ENCODE measurements around the gene CFAP100.

Gene CFAP100

DNA sequence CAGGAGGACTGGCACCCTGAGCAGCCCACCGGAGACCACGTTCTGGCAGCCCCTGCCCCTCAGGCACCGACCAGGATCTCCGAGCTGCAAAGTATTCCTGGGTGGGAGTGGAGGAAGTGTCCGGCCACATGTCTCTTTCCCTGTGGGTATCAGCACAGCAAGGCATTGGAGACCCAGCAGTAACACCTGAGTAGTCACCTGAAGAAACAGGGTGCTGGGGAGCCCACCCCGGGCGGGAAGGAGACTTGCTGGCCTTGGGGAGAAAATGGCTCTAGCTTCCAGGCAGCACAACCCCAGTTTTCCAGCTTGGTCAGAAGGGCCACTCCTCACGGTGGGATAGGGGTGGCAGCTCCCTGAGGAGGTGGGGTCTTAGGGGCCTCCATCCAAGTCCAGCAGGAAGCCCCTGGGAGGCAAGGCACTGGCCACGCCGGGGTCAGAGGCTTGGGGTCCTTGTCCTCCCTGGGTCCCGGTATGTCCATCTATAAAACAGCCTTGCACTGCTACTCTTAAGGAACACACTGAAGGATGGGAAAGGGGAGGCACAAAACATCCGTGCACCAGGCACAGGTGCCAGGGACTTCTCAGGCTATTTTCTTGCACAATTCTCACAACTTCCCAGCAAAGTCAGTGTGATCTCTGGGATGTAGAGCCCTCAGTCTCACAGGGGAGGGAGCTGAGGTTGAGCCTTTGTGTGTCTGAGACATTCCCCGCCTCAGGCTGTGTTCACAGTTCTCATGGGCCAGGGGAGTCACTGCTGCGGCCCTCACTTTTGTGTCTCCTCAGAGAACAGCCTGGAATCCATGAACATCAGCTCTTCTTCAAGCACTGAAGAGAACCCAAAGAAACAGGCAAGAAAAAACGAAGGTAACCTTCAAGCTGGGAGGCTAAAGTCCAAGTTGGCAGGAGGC, 11.9 kb downstream of the CFAP100 start:
- no peak for DNase-seq

- no peak for DNase-seq
Observed at GRCh38 chr3:126407412-126408044, 12.8 kb downstream of the CFAP100 start.

GRCh38 chr3:126408099-126408498, 13.4 kb downstream of the CFAP100 start:
- no peak for DNase-seq

DNA sequence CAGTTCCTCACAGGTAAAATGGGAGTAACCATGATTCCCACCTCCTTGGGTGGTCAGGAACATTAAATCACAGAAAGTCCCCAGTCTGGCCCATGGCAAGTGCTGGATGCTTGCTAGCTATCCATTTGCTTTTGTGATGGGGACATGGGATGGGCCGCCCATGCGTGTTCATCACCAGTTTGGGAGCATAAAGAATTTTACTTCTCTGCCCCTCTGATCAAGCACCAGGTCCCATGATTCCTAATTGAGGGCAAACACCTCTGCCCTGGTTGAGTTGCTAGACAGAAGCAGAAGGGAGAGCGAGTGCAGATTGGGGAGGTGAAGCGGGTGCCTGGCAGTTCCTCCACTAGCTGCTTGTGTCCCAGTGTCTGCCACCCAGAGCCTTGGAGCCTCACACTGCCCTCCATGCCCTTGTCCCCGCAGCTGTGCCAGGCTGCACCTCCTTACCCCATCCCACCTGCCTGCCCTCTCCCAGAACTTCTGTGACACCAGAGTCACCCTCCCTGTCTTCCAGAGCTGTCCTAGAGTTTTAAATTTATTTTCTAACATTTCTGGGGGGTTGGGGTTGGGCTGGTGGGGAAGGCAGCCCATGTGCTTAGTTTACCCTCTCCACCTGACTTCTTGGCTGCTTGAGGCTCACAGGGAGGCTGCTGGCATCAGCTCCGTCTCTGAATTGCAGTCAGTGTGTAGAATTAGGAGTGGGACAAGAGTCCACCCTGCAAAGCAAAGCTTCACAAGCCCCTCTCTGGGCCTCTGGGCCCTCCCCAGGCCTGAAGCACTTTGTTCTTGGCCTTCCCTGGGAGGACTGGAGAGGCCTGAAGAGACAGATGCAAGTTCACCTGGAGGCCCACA, 18.4 kb downstream of the CFAP100 start:
- no peak for DNase-seq

- DNase-seq, result no peak
Observed at GRCh38 chr3:126413693-126414080, 19.0 kb downstream of the CFAP100 start.

DNA sequence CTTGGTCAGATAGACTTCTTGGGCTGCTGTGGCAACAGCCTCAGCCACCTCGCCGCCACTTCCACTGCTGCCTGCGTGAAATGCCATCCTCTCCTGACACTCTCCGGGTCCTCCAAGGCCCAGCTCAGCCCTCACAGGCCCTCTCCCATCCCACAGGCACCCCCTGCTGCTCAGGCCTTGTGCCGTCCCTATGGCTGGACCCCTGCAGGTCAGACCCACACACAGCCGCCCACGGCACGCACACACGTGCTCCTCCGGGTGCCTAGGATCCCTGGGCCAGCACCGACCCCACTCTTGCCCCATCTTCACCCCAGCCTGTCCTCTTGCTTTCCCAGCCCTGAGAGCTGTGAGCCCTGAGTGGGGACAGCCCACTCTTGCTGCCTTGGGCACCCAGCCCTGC, 19.7 kb downstream of the CFAP100 start:
- no peak for DNase-seq

GRCh38 chr3:126414961-126415660, 20.4 kb downstream of the CFAP100 start:
- DNase-seq, result no peak

DNA sequence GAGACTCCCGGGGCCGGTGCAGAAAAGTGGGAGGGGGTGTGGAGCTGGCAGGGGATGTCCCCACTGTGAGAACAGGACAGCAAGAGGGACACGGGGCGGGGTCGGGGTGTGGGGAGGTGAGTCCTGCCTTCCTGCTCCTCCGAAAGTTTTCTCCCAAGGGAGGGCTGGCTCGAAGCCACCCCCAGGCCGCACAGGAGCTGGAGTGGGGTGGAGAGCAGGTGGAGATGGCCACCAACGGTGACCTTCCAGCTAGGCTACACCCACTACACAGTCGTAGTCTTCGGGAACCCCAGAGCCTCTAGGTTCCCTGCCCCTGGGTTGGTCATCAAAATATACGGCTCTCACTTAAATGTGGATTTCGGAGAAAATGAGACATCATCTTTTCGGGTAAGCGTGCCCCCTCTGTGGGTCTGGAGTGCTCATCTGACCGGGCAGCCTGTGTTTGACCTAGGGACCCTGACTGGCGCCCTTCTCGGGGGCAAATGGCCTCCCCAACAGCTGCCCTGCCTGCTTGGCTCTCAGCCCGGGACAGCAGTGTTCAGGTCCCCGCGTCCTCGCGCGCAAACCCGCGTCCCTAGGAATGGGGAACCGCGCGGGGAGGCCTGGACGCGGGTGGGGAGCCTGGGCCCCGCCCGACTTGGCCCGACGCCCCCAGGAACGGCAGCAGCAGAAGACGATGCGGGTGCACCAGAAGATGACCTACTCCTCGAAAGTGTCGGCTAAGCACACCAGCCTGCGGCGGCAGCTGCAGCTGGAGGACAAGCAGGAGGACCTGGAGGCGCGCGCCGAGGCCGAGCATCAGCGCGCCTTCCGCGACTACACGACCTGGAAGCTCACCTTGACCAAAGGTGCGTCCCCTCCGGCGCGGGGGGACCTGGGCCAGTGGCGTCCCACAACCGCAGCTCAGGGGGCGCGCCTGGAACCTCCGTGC, 21.2 kb downstream of the CFAP100 start:
- no peak for DNase-seq

DNA sequence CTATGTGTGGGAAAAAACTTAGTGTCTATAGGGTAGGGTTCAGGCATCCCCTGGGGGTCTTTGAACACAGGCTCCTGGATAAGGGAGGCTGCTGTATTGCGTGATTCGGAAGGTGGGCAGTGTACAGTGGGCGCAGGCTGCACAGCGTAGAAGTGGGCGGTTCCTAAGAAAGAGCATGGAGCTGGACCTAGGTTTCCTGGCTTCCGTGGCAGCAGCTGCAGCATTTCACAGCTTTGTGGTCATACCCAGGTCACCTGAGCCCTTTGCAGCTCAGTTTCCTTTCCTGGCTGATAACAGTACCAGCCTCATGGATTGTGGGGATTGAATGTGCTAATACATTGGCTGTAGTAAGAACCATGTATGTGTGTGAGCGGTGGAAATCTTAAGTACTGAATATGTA, 22.2 kb downstream of the CFAP100 start:
- no peak for DNase-seq

GRCh38 chr3:126417515-126417914, 22.8 kb downstream of the CFAP100 start:
- DNase-seq, result no peak

- no peak for DNase-seq
Observed at GRCh38 chr3:126417981-126418530, 23.3 kb downstream of the CFAP100 start.

GRCh38 chr3:126418661-126419131, 24.0 kb downstream of the CFAP100 start:
- no peak for DNase-seq

- no peak for DNase-seq
Observed at GRCh38 chr3:126419151-126419703, 24.5 kb downstream of the CFAP100 start.

GRCh38 chr3:126419886-126420786, 25.4 kb downstream of the CFAP100 start:
- DNase-seq, result no peak

DNA sequence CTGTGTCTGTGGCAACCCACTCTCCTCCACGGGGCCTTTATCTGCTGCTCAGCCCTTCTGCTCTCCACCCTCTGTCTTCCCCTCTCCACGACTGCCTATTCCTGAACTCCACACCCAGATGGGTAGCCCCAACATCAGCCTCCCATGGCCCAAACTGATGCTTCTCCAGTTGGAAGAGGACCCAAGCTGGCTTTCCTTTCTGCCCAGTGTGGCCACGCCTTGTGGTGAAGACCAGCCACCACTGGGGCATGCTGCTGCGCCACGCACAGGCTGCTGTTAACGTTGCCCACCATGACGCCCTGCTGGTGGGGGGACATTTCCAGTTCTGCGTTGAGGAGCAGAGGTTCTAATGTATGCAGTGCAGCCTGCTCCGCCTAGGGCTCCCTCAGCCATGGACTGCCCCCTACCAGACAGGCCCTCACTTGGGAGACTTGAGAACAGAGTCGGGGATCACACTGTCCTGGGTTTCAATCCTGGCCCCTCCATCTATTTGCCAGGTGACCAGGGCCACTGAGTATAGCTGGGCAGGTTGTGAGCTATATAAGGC, 26.9 kb downstream of the CFAP100 start:
- DNase-seq, result no peak

GRCh38 chr3:126422121-126422520, 27.4 kb downstream of the CFAP100 start:
- no peak for DNase-seq

DNA sequence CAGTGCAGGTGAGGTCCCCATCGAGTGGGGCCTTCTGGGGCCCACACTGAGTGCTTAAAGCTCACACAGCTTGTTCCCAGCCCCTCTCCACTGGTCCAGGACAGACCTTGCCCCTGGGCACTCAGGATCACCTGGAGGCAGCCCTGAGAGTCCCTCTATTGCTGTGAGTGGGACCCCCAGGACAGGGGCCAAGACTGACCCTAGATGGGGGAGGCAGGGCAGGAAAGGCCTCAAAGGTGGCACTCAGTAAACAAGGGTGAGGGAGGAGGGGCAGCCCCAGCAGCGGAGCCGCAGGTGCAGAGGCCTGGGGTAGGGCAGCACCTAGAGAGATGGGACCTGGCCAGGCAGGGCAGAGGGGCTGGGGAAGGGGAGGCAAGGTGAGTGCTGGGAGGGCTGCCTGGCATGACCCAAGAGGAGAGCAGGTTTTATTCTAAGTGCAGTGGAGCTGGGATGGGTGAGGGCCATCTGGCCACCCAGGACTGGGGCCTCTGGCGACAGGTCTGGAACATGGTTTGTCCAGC, 27.9 kb downstream of the CFAP100 start:
- no peak for DNase-seq

DNA sequence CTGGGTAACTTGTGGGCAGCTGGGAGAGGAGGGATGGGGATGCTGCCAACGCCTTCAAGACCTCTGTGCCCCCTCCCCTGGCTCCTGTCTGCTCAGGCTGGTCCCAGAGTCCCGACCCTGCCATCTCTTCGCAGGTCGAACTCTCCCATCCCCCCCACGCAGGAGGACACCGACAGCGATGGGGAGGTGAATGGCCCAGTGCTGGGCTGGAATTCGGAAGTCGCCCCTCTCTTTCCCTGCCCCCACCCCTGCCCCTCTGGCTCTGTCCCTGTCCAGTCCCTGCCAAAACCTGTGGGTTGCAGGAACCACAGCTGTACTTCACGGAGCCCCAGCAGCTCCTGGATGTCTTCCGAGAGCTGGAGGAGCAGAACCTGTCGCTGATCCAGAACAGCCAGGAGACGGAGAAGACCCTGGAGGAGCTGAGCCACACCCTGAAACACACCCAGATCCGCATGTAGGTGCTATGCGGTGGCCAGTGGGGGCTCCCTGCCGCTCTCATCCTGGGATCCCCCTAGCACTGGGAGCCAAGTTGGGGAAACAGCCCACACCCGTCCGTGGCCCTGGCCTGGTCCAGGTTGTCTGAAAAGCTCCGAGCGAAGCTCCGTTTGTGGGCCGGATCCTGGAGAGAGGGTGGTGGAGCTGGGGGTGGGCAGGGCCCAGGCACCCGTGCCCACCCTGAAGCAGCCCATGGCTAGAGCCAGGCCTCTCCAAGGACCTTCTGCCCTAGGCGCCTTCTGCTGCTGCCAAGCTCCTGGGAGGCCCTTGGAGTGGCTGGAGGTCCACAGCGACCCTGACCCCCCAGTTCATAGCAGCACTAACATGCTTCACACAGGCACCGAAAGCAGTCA, 28.7 kb downstream of the CFAP100 start:
- no peak for DNase-seq

All from CD4-positive, alpha-beta T cell treated with Interleukin-10 for 1 hour (primary cell).